Suprapubic skin (tissue), 4 donors: ENCODE results near the gene GIMAP6.

Experiments
- EP300 ChIP-seq: sonication (generic); formaldehyde crosslinking; IDR thresholded peaks from one replicate; pipeline ENCODE4 v1.6.1; 2017; ENCODE audit warnings: antibody characterized with exemption
- POLR2A ChIP-seq, 2 donors: fragments of 450-650 bp; IDR thresholded peaks; one replicate each; pipeline ENCODE4 v1.6.1; 2017; ENCODE audit warnings: antibody characterized with exemption in 2 of 2, mild to moderate bottlenecking in 2 of 2, moderate library complexity in 2 of 2
- POLR2AphosphoS5 ChIP-seq, 3 donors: sonication (generic); formaldehyde crosslinking; IDR thresholded peaks; one replicate each; pipeline ENCODE4 v1.6.1; 2017; ENCODE audit warnings: antibody characterized with exemption in 3 of 3
- TF ChIP-seq, protein P1 (sequence below), 2 donors: fragments of 200-600 bp in 1 of 2; fragments of 450-650 bp in 1 of 2; sonication (generic) in 1 of 2; IDR thresholded peaks; one replicate each; pipeline ENCODE4 v1.5.1; 2016 to 2019; ENCODE audit warnings: antibody characterized with exemption in 2 of 2, mild to moderate bottlenecking in 1 of 2, moderate library complexity in 1 of 2

GRCh38 chr7:150612925-150613324, 19.3 kb downstream of the GIMAP6 start:
- TF ChIP-seq, protein P1, sequence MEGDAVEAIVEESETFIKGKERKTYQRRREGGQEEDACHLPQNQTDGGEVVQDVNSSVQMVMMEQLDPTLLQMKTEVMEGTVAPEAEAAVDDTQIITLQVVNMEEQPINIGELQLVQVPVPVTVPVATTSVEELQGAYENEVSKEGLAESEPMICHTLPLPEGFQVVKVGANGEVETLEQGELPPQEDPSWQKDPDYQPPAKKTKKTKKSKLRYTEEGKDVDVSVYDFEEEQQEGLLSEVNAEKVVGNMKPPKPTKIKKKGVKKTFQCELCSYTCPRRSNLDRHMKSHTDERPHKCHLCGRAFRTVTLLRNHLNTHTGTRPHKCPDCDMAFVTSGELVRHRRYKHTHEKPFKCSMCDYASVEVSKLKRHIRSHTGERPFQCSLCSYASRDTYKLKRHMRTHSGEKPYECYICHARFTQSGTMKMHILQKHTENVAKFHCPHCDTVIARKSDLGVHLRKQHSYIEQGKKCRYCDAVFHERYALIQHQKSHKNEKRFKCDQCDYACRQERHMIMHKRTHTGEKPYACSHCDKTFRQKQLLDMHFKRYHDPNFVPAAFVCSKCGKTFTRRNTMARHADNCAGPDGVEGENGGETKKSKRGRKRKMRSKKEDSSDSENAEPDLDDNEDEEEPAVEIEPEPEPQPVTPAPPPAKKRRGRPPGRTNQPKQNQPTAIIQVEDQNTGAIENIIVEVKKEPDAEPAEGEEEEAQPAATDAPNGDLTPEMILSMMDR (IDR thresholded peaks at IDR 0.05): no peak
- TF ChIP-seq EP300: no peak
- TF ChIP-seq POLR2A (IDR thresholded peaks at IDR 0.05): no peak
- no peak for TF ChIP-seq POLR2AphosphoS5 (IDR thresholded peaks at IDR 0.05)
